ENCODE measurements around the gene DNAJA3. TPM values are rescaled to one million over a fixed set of nuclear protein-coding genes. Genes with fewer than 3 reads are reported as not detected.

DNAJA3 gene
- total and polyA plus RNA-seq, 2 donors (not counting 3 experiments of a cell fraction or from before 2014, with no cell fraction given), result 33.4 to 45.4 TPM

GRCh38 chr16:4404967-4405696 is 20.5 kb upstream of the DNAJA3 start:
- Histone ChIP-seq H3K79me2 (ENCODE audit: control insufficient read depth, insufficient read depth, low read length) (peaks cover 6% of the 10 kb centered on the region), H3K4me3 (replicated peaks in 1 of 3; ENCODE audit: insufficient read depth in 1 of 3, low read depth in 1 of 3, low read length in 3 of 3) (no peak overlapping the region), H3K27ac (ENCODE audit: insufficient read depth, low read depth, low read length) (no peak overlapping the region), H3K9ac (replicated peaks; ENCODE audit: extremely low read depth, insufficient read depth, low read length) (no peak overlapping the region), H4K20me1 (replicated peaks; ENCODE audit: control insufficient read depth, extremely low read depth, insufficient read depth, low read length) (no peaks in the 10 kb centered on the region), H3K4me1 (ENCODE audit: control insufficient read depth, extremely low read depth, insufficient read depth, low read length) (peaks cover 18% of the 10 kb centered on the region), H2AFZ (ENCODE audit: low read depth, low read length) (no peak overlapping the region), H3K9me3 (replicated peaks; ENCODE audit: control insufficient read depth, insufficient read depth, low read length) (no peaks in the 10 kb centered on the region), H3K27me3 (ENCODE audit: control insufficient read depth in 2 of 2, insufficient read depth in 2 of 2, low read length in 2 of 2) (no peaks in the 10 kb centered on the region), H3K9me1 (replicated peaks; ENCODE audit: control insufficient read depth, extremely low read depth, insufficient read depth, low read length) (no peaks in the 10 kb centered on the region), H3K36me3 (ENCODE audit: control insufficient read depth in 2 of 2, extremely low read depth in 1 of 2, insufficient read depth in 2 of 2, low read length in 2 of 2) (peaks cover 6 to 25% of the 10 kb centered on the region in 2 experiments), H3K4me2 (ENCODE audit: insufficient read depth, low read length) (no peak overlapping the region)
- intact Hi-C loops (cut with micrococcal nuclease) (loop anchor here (5.0 kb wide), 1 partner anchor 133 kb away; the partner anchor contains the start of gene TFAP4), dilution Hi-C loops (cut with MboI; ENCODE audit: extremely low pct_ligation_motif_present, low sequenced_read_pairs) (no loop called here)
- CTCF ChIA-PET, result interaction anchor here (0.7 to 5.4 kb wide), 12 partner anchors 12 to 122 kb away, joined by 3 to 102 read pairs (median 16); partner anchors contain the start of genes CORO7 and PAM16
- POLR2A ChIA-PET, result no interaction called here
- FAIRE-seq, result no peak
- TF ChIP-seq POLR2AphosphoS5 (IDR thresholded peaks at IDR 0.05; ENCODE audit: insufficient read depth, low read depth, low read length), result no peak
- no peak for TF ChIP-seq FOS (IDR thresholded peaks at IDR 0.05; ENCODE audit: borderline replicate concordance, insufficient read depth, low read length)
- no peak for TF ChIP-seq POLR2A (IDR thresholded peaks at IDR 0.05; ENCODE audit: low read depth, low read length)
- no peak for TF ChIP-seq MYC (IDR thresholded peaks at IDR 0.05; ENCODE audit: low read depth, low read length)
- no peak for DNase-seq (ENCODE audit: low read depth, low spot score)
- no TSS peak for BruUV-seq (replicated peaks)

GRCh38 chr16:4407543-4408322 is 17.9 kb upstream of the DNAJA3 start:
- DNase-seq (ENCODE audit: low read depth, low spot score), result no peak

More at GRCh38 chr16:4407543-4408322, 17.9 kb upstream of the DNAJA3 start:
- ChIA-PET CTCF (no interaction called here), POLR2A (no interaction called here)
- Histone ChIP-seq H3K36me3 (ENCODE audit: control insufficient read depth in 2 of 2, extremely low read depth in 1 of 2, insufficient read depth in 2 of 2, low read length in 2 of 2) (peaks cover 6 to 24% of the 10 kb centered on the region in 2 experiments), H3K4me2 (ENCODE audit: insufficient read depth, low read length) (peak overlapping the region; percentile 17), H4K20me1 (replicated peaks; ENCODE audit: control insufficient read depth, extremely low read depth, insufficient read depth, low read length) (no peaks in the 10 kb centered on the region), H3K9ac (replicated peaks; ENCODE audit: extremely low read depth, insufficient read depth, low read length) (no peak overlapping the region), H3K27me3 (ENCODE audit: control insufficient read depth in 2 of 2, insufficient read depth in 2 of 2, low read length in 2 of 2) (no peaks in the 10 kb centered on the region), H3K9me1 (replicated peaks; ENCODE audit: control insufficient read depth, extremely low read depth, insufficient read depth, low read length) (no peaks in the 10 kb centered on the region), H3K4me1 (ENCODE audit: control insufficient read depth, extremely low read depth, insufficient read depth, low read length) (peaks cover 23% of the 10 kb centered on the region), H3K79me2 (ENCODE audit: control insufficient read depth, insufficient read depth, low read length) (peaks cover 15% of the 10 kb centered on the region), H2AFZ (ENCODE audit: low read depth, low read length) (no peak overlapping the region), H3K9me3 (replicated peaks; ENCODE audit: control insufficient read depth, insufficient read depth, low read length) (no peaks in the 10 kb centered on the region), H3K4me3 (replicated peaks in 1 of 3; ENCODE audit: insufficient read depth in 1 of 3, low read depth in 1 of 3, low read length in 3 of 3) (no peak overlapping the region), H3K27ac (ENCODE audit: insufficient read depth, low read depth, low read length) (peak overlapping the region; percentile 54)
- no TSS peak for BruUV-seq (replicated peaks)
- intact Hi-C loops (cut with micrococcal nuclease) (loop anchor here (1.0 kb wide), 1 partner anchor 9 kb away; the partner anchor contains the start of gene CORO7), dilution Hi-C loops (cut with MboI; ENCODE audit: extremely low pct_ligation_motif_present, low sequenced_read_pairs) (no loop called here)
- no peak for TF ChIP-seq FOS (IDR thresholded peaks at IDR 0.05; ENCODE audit: borderline replicate concordance, insufficient read depth, low read length)
- no peak for TF ChIP-seq POLR2AphosphoS5 (IDR thresholded peaks at IDR 0.05; ENCODE audit: insufficient read depth, low read depth, low read length)
- TF ChIP-seq POLR2A (IDR thresholded peaks at IDR 0.05; ENCODE audit: low read depth, low read length), result no peak
- TF ChIP-seq JUN (IDR thresholded peaks at IDR 0.05; ENCODE audit: borderline replicate concordance, insufficient read depth, insufficient read length, low read depth), result no peak
- TF ChIP-seq CTCF (IDR thresholded peaks at IDR 0.05; ENCODE audit: extremely low read depth in 1 of 2, insufficient read depth in 1 of 2, low read depth in 1 of 2, low read length in 2 of 2), result no peak
- no peak for TF ChIP-seq MAX (IDR thresholded peaks at IDR 0.05; ENCODE audit: insufficient read depth, insufficient read length)
- no peak for TF ChIP-seq EZH2 (IDR thresholded peaks at IDR 0.05; ENCODE audit: borderline replicate concordance, low read depth, low read length, severe bottlenecking)
- TF ChIP-seq MYC (IDR thresholded peaks at IDR 0.05; ENCODE audit: low read depth, low read length), result no peak
- no peak for TF ChIP-seq GATA2 (IDR thresholded peaks at IDR 0.05; ENCODE audit: insufficient read depth, insufficient read length, low read depth, low read length)
- FAIRE-seq, result peak; percentile 79

All from endothelial cell of umbilical vein (primary cell).